WTC11 (cell line): Measurements from ENCODE around the gene C14orf93. TPM values are rescaled to one million over a fixed set of nuclear protein-coding genes. Genes with fewer than 3 reads are reported as not detected.

Experiments used
- CBFB ChIP-seq: sonication (generic); formaldehyde crosslinking; IDR thresholded peaks from 2 replicates; pipeline ENCODE4 v1.8.1; 2022; ENCODE audit warnings: mild to moderate bottlenecking, low read depth, missing genetic modification reagents
- CREB1 ChIP-seq: sonication (generic); formaldehyde crosslinking; IDR thresholded peaks from 2 replicates; pipeline ENCODE4 v1.8.0; 2023; ENCODE audit warnings: mild to moderate bottlenecking, missing genetic modification reagents
- FOXK1 ChIP-seq: sonication (generic); formaldehyde crosslinking; IDR thresholded peaks from 2 replicates; pipeline ENCODE4 v1.8.0; 2022; ENCODE audit warnings: mild to moderate bottlenecking, moderate library complexity, missing genetic modification reagents
- FOXP1 ChIP-seq: sonication (generic); formaldehyde crosslinking; IDR thresholded peaks from 2 replicates; pipeline ENCODE4 v1.8.0; 2022; ENCODE audit warnings: missing genetic modification reagents, mild to moderate bottlenecking, moderate library complexity, borderline replicate concordance
- GABPB1 ChIP-seq: sonication (generic); formaldehyde crosslinking; IDR thresholded peaks from 2 replicates; pipeline ENCODE4 v1.8.1; 2023; ENCODE audit warnings: mild to moderate bottlenecking, missing genetic modification reagents
- HMGXB4 ChIP-seq: sonication (generic); formaldehyde crosslinking; IDR thresholded peaks from 2 replicates; pipeline ENCODE4 v1.8.1; 2023; ENCODE audit warnings: mild to moderate bottlenecking, moderate library complexity, missing genetic modification reagents
- MAX ChIP-seq: sonication (generic); formaldehyde crosslinking; IDR thresholded peaks from 2 replicates; pipeline ENCODE4 v1.8.0; 2022; ENCODE audit warnings: mild to moderate bottlenecking, missing genetic modification reagents
- MXD4 ChIP-seq: fragments of 250-450 bp; sonication (Bioruptor Pico); IDR thresholded peaks from 2 replicates; pipeline ENCODE4 v1.8.0; 2021; ENCODE audit warnings: mild to moderate bottlenecking, moderate library complexity, borderline replicate concordance
- SMAD3 ChIP-seq: sonication (generic); formaldehyde crosslinking; IDR thresholded peaks from 2 replicates; pipeline ENCODE4 v1.8.0; 2022; ENCODE audit warnings: missing genetic modification reagents, mild to moderate bottlenecking, borderline replicate concordance
- TEAD4 ChIP-seq: sonication (generic); formaldehyde crosslinking; IDR thresholded peaks from 2 replicates; pipeline ENCODE4 v1.8.0; 2022; ENCODE audit warnings: mild to moderate bottlenecking, missing genetic modification reagents
- ZNF232 ChIP-seq: sonication (generic); formaldehyde crosslinking; IDR thresholded peaks from 2 replicates; pipeline ENCODE4 v1.8.0; 2022; ENCODE audit warnings: mild to moderate bottlenecking, missing genetic modification reagents
- ZNF281 ChIP-seq: sonication (generic); formaldehyde crosslinking; IDR thresholded peaks from 2 replicates; pipeline ENCODE4 v1.8.0; 2023; ENCODE audit warnings: mild to moderate bottlenecking, missing genetic modification reagents
- total RNA-seq: library from RNA; stranded (reverse); gene quantifications from 3 replicates; pipeline ENCODE4 v1.2.3, GENCODE V29; 2021
- TF ChIP-seq, protein P1 (sequence below): sonication (generic); formaldehyde crosslinking; IDR thresholded peaks from 2 replicates; pipeline ENCODE4 v1.8.1; 2022; ENCODE audit warnings: missing genetic modification reagents, borderline replicate concordance
- TF ChIP-seq, protein P2 (sequence below): fragments of 250-450 bp; sonication (Bioruptor Pico); IDR thresholded peaks from 2 replicates; pipeline ENCODE4 v1.9.0; 2021; ENCODE audit warnings: mild to moderate bottlenecking, borderline replicate concordance
- TF ChIP-seq, protein P3 (sequence below): sonication (generic); formaldehyde crosslinking; IDR thresholded peaks from 2 replicates; pipeline ENCODE4 v1.8.1; 2022; ENCODE audit warnings: low read depth, mild to moderate bottlenecking, moderate library complexity, missing genetic modification reagents, borderline replicate concordance
- TF ChIP-seq, protein P4 (sequence below): sonication (generic); formaldehyde crosslinking; IDR thresholded peaks from 2 replicates; pipeline ENCODE4 v1.8.1; 2022; ENCODE audit warnings: mild to moderate bottlenecking, missing genetic modification reagents, moderate library complexity, borderline replicate concordance
- TF ChIP-seq, protein P5 (sequence below): sonication (generic); formaldehyde crosslinking; IDR thresholded peaks from 2 replicates; pipeline ENCODE4 v1.8.0; 2022; ENCODE audit warnings: mild to moderate bottlenecking, missing genetic modification reagents

The C14orf93 gene
- total RNA-seq, 1 experiment from 2014 or later = 8.1 TPM

DNA sequence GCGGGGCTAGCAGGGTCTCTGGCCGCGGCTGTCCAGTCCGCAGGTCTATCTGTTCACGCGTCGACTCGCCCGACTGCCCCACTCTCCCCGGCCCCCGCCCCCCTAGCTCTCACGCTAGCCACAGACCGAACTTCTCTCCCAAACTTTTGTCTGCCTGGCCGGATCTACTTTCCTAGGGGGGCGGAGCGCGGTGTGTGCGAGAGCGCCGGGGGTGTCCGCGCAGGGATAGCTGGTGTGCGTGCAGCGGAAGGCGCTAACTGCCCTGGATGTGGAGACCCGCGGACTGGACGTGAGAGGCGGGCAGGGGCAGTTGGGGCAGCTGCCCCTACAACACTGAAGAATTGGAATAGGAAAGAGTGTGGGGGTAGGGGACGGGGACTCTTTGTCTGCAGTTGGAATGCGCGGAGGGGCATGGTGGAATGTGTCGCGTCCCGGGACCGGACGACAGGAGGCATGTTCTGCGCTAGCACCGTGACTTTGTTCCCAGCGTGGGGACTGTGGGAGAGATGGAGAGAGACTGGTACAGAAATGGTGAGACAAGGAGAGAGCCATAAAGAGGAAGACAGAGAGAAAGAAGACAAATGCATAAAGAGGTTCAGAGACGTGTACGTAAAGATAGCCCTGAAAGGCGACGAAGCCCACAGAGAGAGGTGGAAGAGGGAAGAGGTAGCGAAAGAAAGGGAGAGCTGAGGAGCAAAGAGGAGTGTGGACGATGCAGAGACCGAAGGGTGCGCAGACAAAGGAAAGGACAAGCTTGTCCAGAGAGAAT, 27.3 kb downstream of the C14orf93 start, which contains the start of gene AJUBA (continued):
- TF ChIP-seq, protein P1, sequence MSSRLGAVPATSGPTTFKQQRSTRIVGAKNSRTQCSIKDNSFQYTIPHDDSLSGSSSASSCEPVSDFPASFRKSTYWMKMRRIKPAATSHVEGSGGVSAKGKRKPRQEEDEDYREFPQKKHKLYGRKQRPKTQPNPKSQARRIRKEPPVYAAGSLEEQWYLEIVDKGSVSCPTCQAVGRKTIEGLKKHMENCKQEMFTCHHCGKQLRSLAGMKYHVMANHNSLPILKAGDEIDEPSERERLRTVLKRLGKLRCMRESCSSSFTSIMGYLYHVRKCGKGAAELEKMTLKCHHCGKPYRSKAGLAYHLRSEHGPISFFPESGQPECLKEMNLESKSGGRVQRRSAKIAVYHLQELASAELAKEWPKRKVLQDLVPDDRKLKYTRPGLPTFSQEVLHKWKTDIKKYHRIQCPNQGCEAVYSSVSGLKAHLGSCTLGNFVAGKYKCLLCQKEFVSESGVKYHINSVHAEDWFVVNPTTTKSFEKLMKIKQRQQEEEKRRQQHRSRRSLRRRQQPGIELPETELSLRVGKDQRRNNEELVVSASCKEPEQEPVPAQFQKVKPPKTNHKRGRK (CRISPR knock-in tag) = 0 out of 2 replicates have a peak, but pooled peaks have one; percentile 49
- TF ChIP-seq HMGXB4 (CRISPR knock-in tag) = peak; percentile 84; the same call in 1 of the 2 replicates
- TF ChIP-seq MAX (CRISPR knock-in tag) = peak; percentile 91
- TF ChIP-seq, protein P2, sequence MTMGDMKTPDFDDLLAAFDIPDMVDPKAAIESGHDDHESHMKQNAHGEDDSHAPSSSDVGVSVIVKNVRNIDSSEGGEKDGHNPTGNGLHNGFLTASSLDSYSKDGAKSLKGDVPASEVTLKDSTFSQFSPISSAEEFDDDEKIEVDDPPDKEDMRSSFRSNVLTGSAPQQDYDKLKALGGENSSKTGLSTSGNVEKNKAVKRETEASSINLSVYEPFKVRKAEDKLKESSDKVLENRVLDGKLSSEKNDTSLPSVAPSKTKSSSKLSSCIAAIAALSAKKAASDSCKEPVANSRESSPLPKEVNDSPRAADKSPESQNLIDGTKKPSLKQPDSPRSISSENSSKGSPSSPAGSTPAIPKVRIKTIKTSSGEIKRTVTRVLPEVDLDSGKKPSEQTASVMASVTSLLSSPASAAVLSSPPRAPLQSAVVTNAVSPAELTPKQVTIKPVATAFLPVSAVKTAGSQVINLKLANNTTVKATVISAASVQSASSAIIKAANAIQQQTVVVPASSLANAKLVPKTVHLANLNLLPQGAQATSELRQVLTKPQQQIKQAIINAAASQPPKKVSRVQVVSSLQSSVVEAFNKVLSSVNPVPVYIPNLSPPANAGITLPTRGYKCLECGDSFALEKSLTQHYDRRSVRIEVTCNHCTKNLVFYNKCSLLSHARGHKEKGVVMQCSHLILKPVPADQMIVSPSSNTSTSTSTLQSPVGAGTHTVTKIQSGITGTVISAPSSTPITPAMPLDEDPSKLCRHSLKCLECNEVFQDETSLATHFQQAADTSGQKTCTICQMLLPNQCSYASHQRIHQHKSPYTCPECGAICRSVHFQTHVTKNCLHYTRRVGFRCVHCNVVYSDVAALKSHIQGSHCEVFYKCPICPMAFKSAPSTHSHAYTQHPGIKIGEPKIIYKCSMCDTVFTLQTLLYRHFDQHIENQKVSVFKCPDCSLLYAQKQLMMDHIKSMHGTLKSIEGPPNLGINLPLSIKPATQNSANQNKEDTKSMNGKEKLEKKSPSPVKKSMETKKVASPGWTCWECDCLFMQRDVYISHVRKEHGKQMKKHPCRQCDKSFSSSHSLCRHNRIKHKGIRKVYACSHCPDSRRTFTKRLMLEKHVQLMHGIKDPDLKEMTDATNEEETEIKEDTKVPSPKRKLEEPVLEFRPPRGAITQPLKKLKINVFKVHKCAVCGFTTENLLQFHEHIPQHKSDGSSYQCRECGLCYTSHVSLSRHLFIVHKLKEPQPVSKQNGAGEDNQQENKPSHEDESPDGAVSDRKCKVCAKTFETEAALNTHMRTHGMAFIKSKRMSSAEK (CRISPR knock-in tag) = no peak
- peak; percentile 93 for TF ChIP-seq GABPB1 (CRISPR knock-in tag)
- TF ChIP-seq SMAD3 (CRISPR knock-in tag) = 0 out of 2 replicates have a peak, but pooled peaks have one; percentile 59
- peak; percentile 53; the same call in 1 of the 2 replicates for TF ChIP-seq ZNF281
- TF ChIP-seq, protein P3, sequence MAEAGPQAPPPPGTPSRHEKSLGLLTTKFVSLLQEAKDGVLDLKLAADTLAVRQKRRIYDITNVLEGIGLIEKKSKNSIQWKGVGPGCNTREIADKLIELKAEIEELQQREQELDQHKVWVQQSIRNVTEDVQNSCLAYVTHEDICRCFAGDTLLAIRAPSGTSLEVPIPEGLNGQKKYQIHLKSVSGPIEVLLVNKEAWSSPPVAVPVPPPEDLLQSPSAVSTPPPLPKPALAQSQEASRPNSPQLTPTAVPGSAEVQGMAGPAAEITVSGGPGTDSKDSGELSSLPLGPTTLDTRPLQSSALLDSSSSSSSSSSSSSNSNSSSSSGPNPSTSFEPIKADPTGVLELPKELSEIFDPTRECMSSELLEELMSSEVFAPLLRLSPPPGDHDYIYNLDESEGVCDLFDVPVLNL (CRISPR knock-in tag) = no peak; the same call in 1 of the 2 replicates
- TF ChIP-seq TEAD4 (CRISPR knock-in tag) = 0 out of 2 replicates have a peak, but pooled peaks have one; percentile 86
- peak; percentile 52; the same call in 1 of the 2 replicates for TF ChIP-seq CREB1 (CRISPR knock-in tag)
- no peak for TF ChIP-seq MXD4
- TF ChIP-seq, protein P4, sequence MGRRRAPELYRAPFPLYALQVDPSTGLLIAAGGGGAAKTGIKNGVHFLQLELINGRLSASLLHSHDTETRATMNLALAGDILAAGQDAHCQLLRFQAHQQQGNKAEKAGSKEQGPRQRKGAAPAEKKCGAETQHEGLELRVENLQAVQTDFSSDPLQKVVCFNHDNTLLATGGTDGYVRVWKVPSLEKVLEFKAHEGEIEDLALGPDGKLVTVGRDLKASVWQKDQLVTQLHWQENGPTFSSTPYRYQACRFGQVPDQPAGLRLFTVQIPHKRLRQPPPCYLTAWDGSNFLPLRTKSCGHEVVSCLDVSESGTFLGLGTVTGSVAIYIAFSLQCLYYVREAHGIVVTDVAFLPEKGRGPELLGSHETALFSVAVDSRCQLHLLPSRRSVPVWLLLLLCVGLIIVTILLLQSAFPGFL (CRISPR knock-in tag) = peak; percentile 96
- peak; percentile 41; the same call in 1 of the 2 replicates for TF ChIP-seq CBFB (CRISPR knock-in tag)
- TF ChIP-seq FOXP1 = peak; percentile 87
- peak; percentile 66; the same call in 1 of the 2 replicates for TF ChIP-seq FOXK1 (CRISPR knock-in tag)
- TF ChIP-seq, protein P5, sequence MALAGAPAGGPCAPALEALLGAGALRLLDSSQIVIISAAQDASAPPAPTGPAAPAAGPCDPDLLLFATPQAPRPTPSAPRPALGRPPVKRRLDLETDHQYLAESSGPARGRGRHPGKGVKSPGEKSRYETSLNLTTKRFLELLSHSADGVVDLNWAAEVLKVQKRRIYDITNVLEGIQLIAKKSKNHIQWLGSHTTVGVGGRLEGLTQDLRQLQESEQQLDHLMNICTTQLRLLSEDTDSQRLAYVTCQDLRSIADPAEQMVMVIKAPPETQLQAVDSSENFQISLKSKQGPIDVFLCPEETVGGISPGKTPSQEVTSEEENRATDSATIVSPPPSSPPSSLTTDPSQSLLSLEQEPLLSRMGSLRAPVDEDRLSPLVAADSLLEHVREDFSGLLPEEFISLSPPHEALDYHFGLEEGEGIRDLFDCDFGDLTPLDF (CRISPR knock-in tag) = peak; percentile 47; the same call in 1 of the 2 replicates
- peak; percentile 72 for TF ChIP-seq ZNF232
